H9 (cell line): Measurements from ENCODE around the gene HEMGN. TPM values are rescaled to one million over a fixed set of nuclear protein-coding genes. Genes with fewer than 3 reads are reported as not detected.

ENCODE experiments used
- DNase-seq: peaks from one replicate; pipeline ENCODE4 v3.0.0-alpha.2; 2017
- H2AFZ ChIP-seq: one replicate; pipeline ENCODE4 v1.6.1; 2013; ENCODE audit warnings: mild to moderate bottlenecking, low read length, control low read depth, moderate library complexity
- H2AK5ac ChIP-seq: 2 replicates; pipeline ENCODE4 v1.6.1; 2013; ENCODE audit warnings: low read length, control low read depth, mixed read lengths; ENCODE audit not compliant: insufficient read length
- H2BK120ac ChIP-seq: one replicate; pipeline ENCODE4 v1.6.1; 2013; ENCODE audit warnings: low read depth, mild to moderate bottlenecking, low read length, control low read depth, inconsistent platforms; ENCODE audit not compliant: poor library complexity, severe bottlenecking
- H2BK12ac ChIP-seq: 2 replicates; pipeline ENCODE4 v1.6.1; 2013; ENCODE audit warnings: low read length, control low read depth, mixed read lengths, low read depth; ENCODE audit not compliant: insufficient read length
- H2BK15ac ChIP-seq: 2 replicates; pipeline ENCODE4 v1.6.1; 2013; ENCODE audit warnings: low read depth, low read length, control low read depth
- H2BK20ac ChIP-seq: one replicate; pipeline ENCODE4 v1.6.1; 2013; ENCODE audit warnings: low read depth, mild to moderate bottlenecking, low read length, control low read depth, inconsistent platforms; ENCODE audit not compliant: poor library complexity, severe bottlenecking
- H2BK5ac ChIP-seq: 2 replicates; pipeline ENCODE4 v1.6.1; 2013; ENCODE audit warnings: low read length, control low read depth, mixed read lengths; ENCODE audit not compliant: insufficient read length
- H3K14ac ChIP-seq: 2 replicates; pipeline ENCODE4 v1.6.1; 2013; ENCODE audit warnings: low read length, control low read depth; ENCODE audit not compliant: insufficient read depth
- H3K18ac ChIP-seq: 2 replicates; pipeline ENCODE4 v1.6.1; 2013; ENCODE audit warnings: low read depth, mild to moderate bottlenecking, mixed read lengths, low read length, control low read depth; ENCODE audit not compliant: insufficient read length
- H3K23ac ChIP-seq: 2 replicates; pipeline ENCODE4 v1.6.1; 2013; ENCODE audit warnings: low read length, control low read depth, mixed read lengths, low read depth; ENCODE audit not compliant: insufficient read length
- H3K23me2 ChIP-seq: 2 replicates; pipeline ENCODE4 v1.6.1; 2013; ENCODE audit warnings: low read depth, mild to moderate bottlenecking, mixed read lengths, low read length, control low read depth; ENCODE audit not compliant: insufficient read length, poor library complexity, severe bottlenecking
- H3K27ac ChIP-seq: 2 replicates; pipeline ENCODE4 v1.5.1; 2013; ENCODE audit warnings: low read length, control low read depth, mixed read lengths, low read depth; ENCODE audit not compliant: insufficient read length
- H3K27me3 ChIP-seq: 2 replicates; pipeline ENCODE4 v1.6.1; 2013; ENCODE audit warnings: low read length, control low read depth, inconsistent platforms; ENCODE audit not compliant: insufficient read depth
- H3K4ac ChIP-seq: 2 replicates; pipeline ENCODE4 v1.6.1; 2013; ENCODE audit warnings: low read depth, mild to moderate bottlenecking, control low read depth, inconsistent platforms, low read length, moderate library complexity
- H3K4me1 ChIP-seq: 2 replicates; pipeline ENCODE4 v1.6.1; 2013; ENCODE audit warnings: low read length, control low read depth, inconsistent platforms; ENCODE audit not compliant: insufficient read depth
- H3K4me2 ChIP-seq: 2 replicates; pipeline ENCODE4 v1.6.1; 2013; ENCODE audit warnings: low read length, control low read depth, mixed read lengths; ENCODE audit not compliant: insufficient read length, insufficient read depth
- H3K56ac ChIP-seq: 2 replicates; pipeline ENCODE4 v1.6.1; 2013; ENCODE audit warnings: low read depth, mild to moderate bottlenecking, mixed read lengths, low read length, control low read depth; ENCODE audit not compliant: insufficient read length
- H3K79me1 ChIP-seq: 2 replicates; pipeline ENCODE4 v1.6.1; 2013; ENCODE audit warnings: low read depth, mild to moderate bottlenecking, moderate library complexity, low read length, control low read depth, inconsistent platforms; ENCODE audit not compliant: insufficient read depth, poor library complexity, severe bottlenecking
- H3K79me2 ChIP-seq: 2 replicates; pipeline ENCODE4 v1.6.1; 2013; ENCODE audit warnings: low read length, control low read depth, inconsistent platforms; ENCODE audit not compliant: insufficient read depth
- H3K9ac ChIP-seq: 2 replicates; pipeline ENCODE4 v1.6.1; 2013; ENCODE audit warnings: low read length, control low read depth, mixed read lengths; ENCODE audit not compliant: insufficient read length; ENCODE audit errors: extremely low read depth
- H3K9me3 ChIP-seq: one replicate; pipeline ENCODE4 v1.6.1; 2013; ENCODE audit warnings: low read depth, low read length, inconsistent platforms; ENCODE audit not compliant: control insufficient read depth
- H3T11ph ChIP-seq: one replicate; pipeline ENCODE4 v1.6.1; 2013; ENCODE audit warnings: mild to moderate bottlenecking, low read length, control low read depth, inconsistent platforms
- H4K20me1 ChIP-seq: one replicate; pipeline ENCODE4 v1.6.1; 2013; ENCODE audit not compliant: control insufficient read depth, insufficient read length, insufficient read depth
- H4K5ac ChIP-seq: 2 replicates; pipeline ENCODE4 v1.6.1; 2013; ENCODE audit warnings: low read depth, mild to moderate bottlenecking, mixed read lengths, low read length, control low read depth; ENCODE audit not compliant: insufficient read length
- H4K8ac ChIP-seq: replicated peaks from 2 replicates; pipeline ENCODE4 v1.6.1; 2013; ENCODE audit warnings: low read length, control low read depth, mixed read lengths, low read depth; ENCODE audit not compliant: insufficient read length
- H4K91ac ChIP-seq: 2 replicates; pipeline ENCODE4 v1.6.1; 2013; ENCODE audit warnings: low read depth, mild to moderate bottlenecking, moderate library complexity, mixed read lengths, low read length, control low read depth; ENCODE audit not compliant: insufficient read length
- H3K27ac Mint-ChIP-seq, 3 experiments: 2 replicates in 2 of 3; 3 replicates in 1 of 3; pipeline ENCODE4 v1.8.0; 2020 to 2021; ENCODE audit warnings: mixed read lengths in 3 of 3, mild to moderate bottlenecking in 1 of 3, moderate library complexity in 1 of 3
- H3K27me3 Mint-ChIP-seq: 2 replicates; pipeline ENCODE4 v1.8.0; 2021; ENCODE audit warnings: low read depth, mild to moderate bottlenecking, moderate library complexity, mixed read lengths
- H3K36me3 Mint-ChIP-seq, 3 experiments: 2 replicates in 2 of 3; 3 replicates in 1 of 3; pipeline ENCODE4 v1.8.0; 2020 to 2021; ENCODE audit warnings: low read depth in 3 of 3, mixed read lengths in 3 of 3; ENCODE audit not compliant: insufficient read depth in 1 of 3
- H3K4me1 Mint-ChIP-seq, 2 experiments: 2 replicates each; pipeline ENCODE4 v1.8.0; 2020; ENCODE audit warnings: mixed read lengths in 2 of 2
- H3K4me3 Mint-ChIP-seq, 2 experiments: 2 replicates in 1 of 2; 3 replicates in 1 of 2; pipeline ENCODE4 v1.8.0; 2020 to 2021; ENCODE audit warnings: mild to moderate bottlenecking in 2 of 2, mixed read lengths in 2 of 2, moderate library complexity in 1 of 2
- H3K9me3 Mint-ChIP-seq, 2 experiments: 2 replicates in 1 of 2; 3 replicates in 1 of 2; pipeline ENCODE4 v1.8.0; 2020; ENCODE audit warnings: mild to moderate bottlenecking in 2 of 2, mixed read lengths in 2 of 2, moderate library complexity in 1 of 2
- WGBS: extraction: QIAGEN DNeasy Blood & Tissue Kit; methylation state at CpG from one replicate; pipeline ENCODE4 v1.1.7; 2013; ENCODE audit warnings: missing lambda C conversion rate, low lambda C conversion rate, mixed read lengths; ENCODE audit not compliant: insufficient read length; ENCODE audit errors: extremely low coverage; 5-methylcytosine and 5-hydroxymethylcytosine counted together
- total RNA-seq: library from RNA; stranded (reverse); gene quantifications from 2 replicates; pipeline ENCODE4 v1.2.1, GENCODE V29; 2021
- TF ChIP-seq, protein P1 (sequence below): fragments of 200-600 bp; sonication (generic); conservative IDR thresholded peaks from 3 replicates; pipeline ENCODE4 v1.8.0; 2021; ENCODE audit warnings: antibody characterized with exemption, mild to moderate bottlenecking

HEMGN gene
- total RNA-seq, 1 experiment from 2014 or later: not detected

DNA sequence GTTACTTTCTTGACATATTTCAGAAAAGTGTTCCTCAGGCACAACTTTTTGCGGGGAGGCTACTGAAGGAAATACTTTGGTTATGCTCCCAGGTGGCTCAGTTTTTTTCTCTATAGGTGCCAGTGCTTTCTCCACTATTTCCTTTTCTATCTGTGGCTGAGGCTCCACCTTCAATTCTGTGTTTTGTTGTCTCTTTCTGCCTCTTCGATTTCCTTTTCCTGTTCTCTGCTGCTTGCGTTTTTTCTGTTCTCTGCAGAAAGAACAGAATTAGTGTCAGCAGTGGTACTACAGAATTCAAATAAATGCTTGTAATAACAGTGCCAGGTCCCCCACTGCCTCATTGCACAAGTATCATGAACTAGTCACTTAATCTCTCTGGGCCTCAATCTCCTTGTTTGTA is 7.0 kb downstream of the HEMGN start:
- Histone ChIP-seq H3K9me3 (no peaks in the 10 kb centered on the region), H3K4me1 (no peaks in the 10 kb centered on the region), H4K91ac (no peak overlapping the region), H3K18ac (no peak overlapping the region), H3K9ac (no peak overlapping the region), H3K27me3 (no peaks in the 10 kb centered on the region; the same call in 1 of the 2 replicates), H2BK15ac (no peak overlapping the region), H3K79me2 (no peaks in the 10 kb centered on the region), H2BK12ac (no peak overlapping the region), H4K20me1 (no peaks in the 10 kb centered on the region), H2AFZ (no peak overlapping the region), H3T11ph (no peak overlapping the region), H2AK5ac (no peak overlapping the region), H4K8ac (no peak overlapping the region), H3K23me2 (no peaks in the 10 kb centered on the region), H3K14ac (no peak overlapping the region), H3K4me2 (no peak overlapping the region), H3K4ac (no peak overlapping the region), H3K23ac (no peak overlapping the region), H4K5ac (no peak overlapping the region), H3K27ac (no peak overlapping the region), H2BK120ac (no peak overlapping the region), H3K56ac (no peak overlapping the region), H2BK5ac (no peak overlapping the region), H3K79me1 (no peaks in the 10 kb centered on the region), H2BK20ac (no peak overlapping the region)
- no peak for DNase-seq
- no CpG with 5 or more reads among the region's 3 CpGs for WGBS
- Mint-ChIP-seq H3K4me1 (no peaks in the 10 kb centered on the region), H3K4me3 (no peak overlapping the region), H3K27me3 (peaks cover 70% of the 10 kb centered on the region), H3K36me3 (no peaks in the 10 kb centered on the region), H3K9me3 (no peaks in the 10 kb centered on the region), H3K27ac (no peak overlapping the region)
- TF ChIP-seq, protein P1, sequence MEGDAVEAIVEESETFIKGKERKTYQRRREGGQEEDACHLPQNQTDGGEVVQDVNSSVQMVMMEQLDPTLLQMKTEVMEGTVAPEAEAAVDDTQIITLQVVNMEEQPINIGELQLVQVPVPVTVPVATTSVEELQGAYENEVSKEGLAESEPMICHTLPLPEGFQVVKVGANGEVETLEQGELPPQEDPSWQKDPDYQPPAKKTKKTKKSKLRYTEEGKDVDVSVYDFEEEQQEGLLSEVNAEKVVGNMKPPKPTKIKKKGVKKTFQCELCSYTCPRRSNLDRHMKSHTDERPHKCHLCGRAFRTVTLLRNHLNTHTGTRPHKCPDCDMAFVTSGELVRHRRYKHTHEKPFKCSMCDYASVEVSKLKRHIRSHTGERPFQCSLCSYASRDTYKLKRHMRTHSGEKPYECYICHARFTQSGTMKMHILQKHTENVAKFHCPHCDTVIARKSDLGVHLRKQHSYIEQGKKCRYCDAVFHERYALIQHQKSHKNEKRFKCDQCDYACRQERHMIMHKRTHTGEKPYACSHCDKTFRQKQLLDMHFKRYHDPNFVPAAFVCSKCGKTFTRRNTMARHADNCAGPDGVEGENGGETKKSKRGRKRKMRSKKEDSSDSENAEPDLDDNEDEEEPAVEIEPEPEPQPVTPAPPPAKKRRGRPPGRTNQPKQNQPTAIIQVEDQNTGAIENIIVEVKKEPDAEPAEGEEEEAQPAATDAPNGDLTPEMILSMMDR: no peak
